ENCODE data around the gene FN1.

The FN1 gene

GRCh38 chr2:215441560-215442400, 5.9 kb upstream of the FN1 start:
- DNase-seq, result no peak

GRCh38 chr2:215439980-215440512, 4.2 kb upstream of the FN1 start:
- no peak for DNase-seq

GRCh38 chr2:215439404-215439803, 3.5 kb upstream of the FN1 start:
- DNase-seq, result no peak

- no peak for DNase-seq
Measured at GRCh38 chr2:215437614-215438013, 1.7 kb upstream of the FN1 start.

- DNase-seq, result no peak
Measured at GRCh38 chr2:215436705-215437565, 1.1 kb upstream of the FN1 start.

- peak; percentile 23 for DNase-seq
Measured at GRCh38 chr2:215435280-215435869, 493 bp downstream of the FN1 start.

GRCh38 chr2:215434447-215435279, 1.2 kb downstream of the FN1 start:
- no peak for DNase-seq

- DNase-seq, result no peak
Measured at GRCh38 chr2:215432759-215433594, 2.9 kb downstream of the FN1 start.

- DNase-seq, result no peak
Measured at GRCh38 chr2:215431778-215432758, 3.8 kb downstream of the FN1 start.

- no peak for DNase-seq
Measured at GRCh38 chr2:215431290-215431689, 4.6 kb downstream of the FN1 start.

- no peak for DNase-seq
Measured at GRCh38 chr2:215430528-215431187, 5.2 kb downstream of the FN1 start.

GRCh38 chr2:215429424-215429823, 6.4 kb downstream of the FN1 start:
- no peak for DNase-seq

- DNase-seq, result no peak
Measured at GRCh38 chr2:215428060-215428910, 7.6 kb downstream of the FN1 start.

GRCh38 chr2:215427585-215427984, 8.3 kb downstream of the FN1 start:
- no peak for DNase-seq

GRCh38 chr2:215425021-215425782, 10.7 kb downstream of the FN1 start:
- no peak for DNase-seq

GRCh38 chr2:215423928-215424540, 11.8 kb downstream of the FN1 start:
- no peak for DNase-seq

- no peak for DNase-seq
Measured at GRCh38 chr2:215423234-215423633, 12.6 kb downstream of the FN1 start.
